Measurements from ENCODE around the gene OLFM1. TPM values are rescaled to one million over a fixed set of nuclear protein-coding genes. Genes with fewer than 3 reads are reported as not detected.
A peak's percentile ranks its signal among the peaks of the same experiment; 100 is the strongest.
"Not testable (repeated sequence)": the region's sequence is repeated elsewhere in the genome, so short reads cannot be mapped to it uniquely, and the experiment has no call there.

The OLFM1 gene
- total RNA-seq, 1 donor from 2014 or later: 17.9 TPM

DNA sequence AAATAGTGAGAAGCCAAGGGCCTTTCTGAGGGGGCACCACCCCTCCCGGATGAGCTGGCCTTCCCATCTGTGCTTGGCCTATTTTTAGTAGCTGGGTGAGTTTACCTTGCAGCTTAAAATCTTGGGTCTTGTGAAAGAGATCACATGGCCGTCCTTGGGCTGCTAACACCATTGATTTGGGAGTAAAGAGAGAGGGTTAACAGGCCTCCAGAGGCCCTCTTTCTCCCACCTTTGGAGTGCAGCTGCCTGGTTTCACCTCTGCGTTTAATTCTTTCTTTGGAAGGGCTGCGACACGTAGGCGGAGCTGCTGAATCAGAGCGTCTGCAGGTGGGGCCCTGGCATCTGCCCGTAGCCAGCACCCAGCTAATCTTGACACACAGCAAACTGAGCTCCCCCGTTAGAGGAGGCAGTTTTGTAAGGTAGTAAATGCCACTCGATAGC is 12.8 kb downstream of the OLFM1 start:
- ATAC-seq (no peak), DNase-seq (ENCODE audit: missing footprints) (peak; percentile 32)
- intact Hi-C loops (cut with DNase I): no loop called here

DNA sequence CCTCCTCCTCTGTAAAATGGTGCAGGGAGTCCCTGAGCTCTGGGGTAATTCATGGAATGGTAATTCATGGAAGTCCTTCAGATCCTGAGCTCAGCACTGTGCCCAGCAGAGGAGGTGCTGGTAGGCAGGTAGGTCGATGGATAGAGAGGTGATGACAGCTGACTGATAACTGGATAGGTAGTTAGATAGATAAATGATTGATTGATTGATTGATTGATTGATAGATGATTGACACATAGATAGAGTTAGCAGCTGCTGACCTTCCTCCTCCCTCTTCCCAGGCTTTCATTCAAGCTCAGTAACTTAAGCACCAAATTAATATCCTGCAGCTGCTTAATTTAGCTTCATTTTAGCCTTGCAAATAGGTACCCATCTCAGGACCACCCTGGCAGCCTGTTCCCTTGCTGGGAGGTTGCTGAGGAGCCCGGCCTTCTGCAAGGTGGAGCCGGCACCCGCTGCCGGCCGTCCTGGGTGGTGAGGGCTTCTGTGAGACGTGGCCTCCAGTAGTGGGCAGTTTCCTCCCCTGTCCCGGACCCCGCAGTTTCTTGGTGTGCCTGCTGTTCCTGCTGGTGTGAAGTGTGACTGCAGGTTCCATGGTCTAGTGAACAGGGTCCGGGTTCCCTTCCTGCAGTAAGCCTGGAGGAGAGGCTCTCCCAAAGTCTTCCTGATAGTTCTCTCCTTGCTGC is 13.4 kb downstream of the OLFM1 start:
- DNase-seq (ENCODE audit: missing footprints): peak; percentile 45
- no peak for ATAC-seq
- intact Hi-C loops (cut with DNase I): no loop called here

GRCh38 chr9:135101486-135101885 is 14.0 kb downstream of the OLFM1 start:
- ATAC-seq: no peak
- DNase-seq (ENCODE audit: missing footprints): peak; percentile 23
- intact Hi-C loops (cut with DNase I): no loop called here

- DNase-seq (ENCODE audit: missing footprints) (peak; percentile 55), ATAC-seq (no peak)
- intact Hi-C loops (cut with DNase I): no loop called here
These were observed 14.5 kb downstream of the OLFM1 start for GRCh38 chr9:135101926-135102325.

DNA sequence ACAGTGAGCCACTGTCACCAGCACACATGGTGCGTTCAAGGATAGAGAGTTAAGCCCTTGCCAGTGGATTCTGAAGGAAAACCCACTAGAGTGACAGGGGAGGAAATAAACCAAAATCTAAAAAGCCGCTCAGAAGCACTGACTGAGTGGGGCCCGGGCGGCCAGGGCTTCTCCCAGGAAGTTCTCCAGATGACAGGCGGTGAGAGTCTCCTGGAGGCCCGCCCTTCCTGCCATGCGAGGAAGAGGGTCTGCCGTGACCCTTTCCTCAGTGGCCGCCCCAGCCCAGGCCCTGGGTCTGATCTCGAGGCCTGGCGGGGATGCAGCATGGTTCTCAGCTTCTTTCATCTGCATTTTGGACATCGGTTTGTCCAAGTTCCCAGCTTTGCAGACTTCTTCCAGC is 14.9 kb downstream of the OLFM1 start:
- ATAC-seq (no peak), DNase-seq (ENCODE audit: missing footprints) (peak; percentile 34)
- intact Hi-C loops (cut with DNase I): no loop called here

- DNase-seq (ENCODE audit: missing footprints) (peak; percentile 9), ATAC-seq (peak; percentile 56)
- intact Hi-C loops (cut with DNase I): no loop called here
These were observed 15.6 kb downstream of the OLFM1 start for GRCh38 chr9:135103001-135103446.

DNA sequence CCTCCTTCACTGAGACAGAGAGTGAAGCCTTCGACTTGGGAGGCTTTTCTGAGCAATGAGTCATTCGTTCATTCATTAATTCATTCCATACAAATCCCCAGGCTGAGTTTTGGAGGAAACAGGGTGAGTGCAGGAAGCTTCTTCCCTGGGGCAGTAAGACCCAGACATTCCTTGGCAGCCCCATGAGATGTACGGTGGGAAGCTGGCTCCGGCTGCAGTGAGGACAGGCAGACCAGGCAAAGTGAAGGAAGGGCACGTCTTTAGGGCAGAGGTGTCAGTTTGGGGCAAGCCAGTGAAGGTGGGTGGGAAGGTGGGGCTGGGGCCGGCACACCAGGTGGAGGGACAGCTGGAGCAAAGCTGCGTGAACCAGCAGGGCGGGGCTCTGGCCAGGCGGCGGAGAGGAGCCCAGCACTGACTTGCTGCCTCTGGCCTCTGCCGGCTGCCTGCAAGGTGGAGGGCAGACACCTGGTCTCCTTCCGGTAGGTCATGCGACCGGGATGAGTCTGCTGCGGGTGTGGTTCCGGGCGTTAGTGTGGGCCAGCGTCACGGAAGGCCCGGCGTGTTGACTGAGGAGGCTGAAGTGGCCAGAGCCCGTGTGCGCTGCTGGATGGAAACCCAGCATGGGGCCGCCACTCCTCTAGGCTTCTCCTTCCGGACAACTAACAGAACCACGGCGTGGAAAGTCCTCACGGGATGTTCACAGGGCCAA is 16.6 kb downstream of the OLFM1 start:
- ATAC-seq (no peak), DNase-seq (ENCODE audit: missing footprints) (peak; percentile 43)
- intact Hi-C loops (cut with DNase I): no loop called here

GRCh38 chr9:135104761-135105160 is 17.3 kb downstream of the OLFM1 start:
- no peak for ATAC-seq

DNA sequence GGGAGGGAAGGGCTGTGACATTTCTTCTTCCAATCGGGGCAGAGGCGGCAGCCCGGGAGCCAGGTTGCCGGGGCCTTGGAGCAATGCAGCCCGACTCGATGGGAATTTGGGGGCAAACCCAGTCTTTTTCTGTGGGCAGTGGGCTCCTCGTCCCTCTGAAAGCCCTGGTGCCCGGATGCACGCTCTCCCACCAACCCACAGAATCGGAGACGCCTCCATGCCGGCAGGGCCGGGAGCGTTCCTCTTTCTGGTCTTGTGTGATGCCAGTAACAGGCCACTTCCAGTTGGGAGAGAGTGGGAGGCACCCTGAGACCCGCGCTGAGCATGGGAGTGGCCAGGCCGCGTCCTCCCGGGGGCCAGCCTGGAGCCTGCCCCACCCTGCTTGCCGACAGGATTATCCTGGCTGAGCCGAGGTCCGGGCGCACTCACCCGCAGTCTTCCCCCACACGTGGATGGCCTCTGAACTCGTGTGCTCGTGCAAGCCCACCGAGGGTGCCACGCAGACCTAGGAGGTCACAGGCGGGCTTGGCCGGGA is 17.8 kb downstream of the OLFM1 start:
- ATAC-seq (no peak), DNase-seq (ENCODE audit: missing footprints) (peak; percentile 55)
- intact Hi-C loops (cut with DNase I): no loop called here

More at GRCh38 chr9:135104761-135105160, 17.3 kb downstream of the OLFM1 start:
- intact Hi-C loops (cut with DNase I): no loop called here
- DNase-seq (ENCODE audit: missing footprints): peak; percentile 40

GRCh38 chr9:135105938-135106491 is 18.5 kb downstream of the OLFM1 start:
- intact Hi-C loops (cut with DNase I): no loop called here
- DNase-seq (ENCODE audit: missing footprints) (peak; percentile 69), ATAC-seq (no peak)

DNA sequence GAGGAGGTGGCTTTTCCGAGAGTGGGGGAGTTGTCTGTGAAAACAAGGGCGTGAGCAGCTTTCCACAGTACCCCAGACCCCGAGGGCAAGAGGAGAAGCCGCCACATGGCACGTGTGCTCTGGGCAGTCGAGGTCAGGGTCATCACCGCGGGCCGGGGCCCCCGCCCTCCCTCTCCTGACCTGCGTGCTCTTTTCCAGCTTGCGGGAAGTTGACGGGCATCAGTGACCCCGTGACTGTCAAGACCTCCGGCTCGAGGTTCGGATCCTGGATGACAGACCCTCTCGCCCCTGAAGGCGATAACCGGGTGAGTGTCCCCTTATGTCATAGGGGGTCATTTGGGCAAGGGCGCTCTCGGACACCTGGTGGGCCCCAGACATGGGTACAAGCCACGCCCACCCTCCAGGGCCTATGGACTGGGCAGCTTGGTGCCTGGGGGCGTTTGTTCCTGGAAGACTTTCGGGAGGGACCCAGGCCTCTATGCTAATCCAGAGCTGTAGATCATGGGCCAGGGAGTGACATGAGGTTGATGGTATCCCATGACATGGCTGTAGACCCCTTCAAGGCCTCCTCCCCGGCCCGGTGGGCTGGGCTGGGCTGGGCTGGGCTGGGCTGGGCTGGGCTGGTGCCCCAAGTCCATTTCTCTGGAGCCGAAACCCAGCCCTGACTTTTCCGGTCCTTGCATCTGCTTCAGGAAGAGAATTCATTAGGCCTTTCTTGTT is 19.2 kb downstream of the OLFM1 start:
- intact Hi-C loops (cut with DNase I): no loop called here
- DNase-seq (ENCODE audit: missing footprints): peak; percentile 37
- no peak for ATAC-seq

DNA sequence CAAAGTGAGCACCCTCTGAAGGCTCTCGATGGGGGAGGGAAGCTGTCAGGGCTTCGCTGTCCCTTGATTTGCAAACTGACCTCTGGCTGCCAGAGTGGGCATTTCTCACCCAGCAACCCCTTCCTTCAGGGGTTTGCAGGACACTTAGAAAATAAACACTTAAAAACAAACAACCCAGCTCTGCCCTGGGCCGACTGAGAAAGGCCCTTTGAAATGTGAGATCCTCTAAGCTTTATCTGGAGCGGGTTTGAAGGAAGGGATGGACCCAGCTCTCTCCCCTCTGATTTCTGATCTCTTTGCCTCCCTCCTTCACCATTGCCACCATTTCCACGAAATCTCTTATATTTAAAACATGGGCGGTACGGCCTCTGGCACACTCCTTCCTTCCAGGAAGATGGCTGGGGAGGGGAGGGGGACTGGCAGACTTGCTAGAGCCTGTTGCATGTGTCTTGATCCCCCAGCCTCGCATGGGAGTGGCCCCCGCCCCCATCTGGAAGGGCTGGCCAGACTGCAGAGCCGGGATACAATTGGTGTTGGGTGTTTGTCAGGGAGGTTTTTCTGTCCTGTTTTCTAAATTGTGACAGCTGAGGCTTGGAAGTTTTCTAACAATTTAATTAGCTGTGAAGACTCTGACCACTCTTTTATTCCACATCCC is 20.2 kb downstream of the OLFM1 start:
- ATAC-seq (no peak), DNase-seq (ENCODE audit: missing footprints) (peak; percentile 64)
- intact Hi-C loops (cut with DNase I): no loop called here

DNA sequence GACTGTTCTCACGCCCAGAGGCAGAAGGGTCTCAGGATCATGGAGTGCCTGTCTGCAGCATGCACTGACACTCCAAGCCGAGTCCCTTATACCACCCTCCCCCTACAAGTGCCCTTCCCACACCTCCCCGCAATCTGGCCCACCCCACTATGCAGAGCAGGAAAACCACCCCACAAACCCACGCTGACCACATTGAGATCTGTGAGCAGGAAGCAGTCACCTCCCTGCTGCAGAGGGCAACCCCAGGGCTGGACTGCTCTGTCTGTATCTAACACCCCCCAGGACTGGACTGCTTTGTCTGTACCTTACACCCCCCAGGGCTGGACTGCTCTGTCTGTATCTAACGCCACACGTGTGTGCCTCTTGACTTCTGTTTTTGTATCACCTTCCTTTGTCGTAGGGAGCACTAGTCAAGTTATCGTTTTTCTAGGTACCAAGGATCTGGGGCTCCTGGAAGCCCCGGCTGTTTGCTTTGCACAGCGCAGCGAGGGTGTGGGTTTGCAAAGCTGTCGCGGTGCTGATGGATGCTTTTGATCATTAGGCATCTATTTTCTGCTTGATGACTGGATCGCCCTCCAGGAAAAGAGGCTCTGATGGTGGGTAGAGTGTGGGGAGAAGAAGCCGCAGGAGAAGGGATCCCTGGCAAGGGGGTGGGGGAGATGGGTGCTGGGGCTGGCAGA is 21.5 kb downstream of the OLFM1 start:
- ATAC-seq (no peak), DNase-seq (ENCODE audit: missing footprints) (peak; percentile 4)
- intact Hi-C loops (cut with DNase I): no loop called here

- intact Hi-C loops (cut with DNase I): no loop called here
- peak; percentile 66 for DNase-seq (ENCODE audit: missing footprints)
- ATAC-seq: no peak
These were observed 22.2 kb downstream of the OLFM1 start for GRCh38 chr9:135109650-135110049.

DNA sequence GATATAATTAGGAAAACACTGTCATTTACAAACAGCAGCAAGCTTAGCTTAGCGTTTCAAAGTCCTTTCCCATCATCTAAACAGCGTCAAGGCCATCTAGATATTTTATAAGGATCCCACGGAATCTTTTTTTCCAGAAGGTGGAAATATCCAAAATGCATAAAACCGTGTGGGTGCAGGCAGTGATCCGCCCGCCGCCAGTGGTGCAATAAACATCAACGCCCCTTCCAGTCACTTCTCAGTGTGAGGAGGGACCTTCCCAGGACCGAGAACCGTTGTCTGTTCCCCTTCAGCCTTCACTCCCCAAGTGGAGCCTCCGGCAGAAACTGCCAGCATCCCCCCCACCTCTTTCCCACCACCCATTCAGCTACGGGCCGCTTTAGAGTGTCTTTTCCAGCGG is 22.9 kb downstream of the OLFM1 start:
- ATAC-seq: no peak
- DNase-seq (ENCODE audit: missing footprints): peak; percentile 41
- intact Hi-C loops (cut with DNase I): no loop called here

GRCh38 chr9:135111600-135111999 is 24.1 kb downstream of the OLFM1 start:
- intact Hi-C loops (cut with DNase I); DNase-seq (ENCODE audit: missing footprints); ATAC-seq: not testable (repeated sequence)

DNA sequence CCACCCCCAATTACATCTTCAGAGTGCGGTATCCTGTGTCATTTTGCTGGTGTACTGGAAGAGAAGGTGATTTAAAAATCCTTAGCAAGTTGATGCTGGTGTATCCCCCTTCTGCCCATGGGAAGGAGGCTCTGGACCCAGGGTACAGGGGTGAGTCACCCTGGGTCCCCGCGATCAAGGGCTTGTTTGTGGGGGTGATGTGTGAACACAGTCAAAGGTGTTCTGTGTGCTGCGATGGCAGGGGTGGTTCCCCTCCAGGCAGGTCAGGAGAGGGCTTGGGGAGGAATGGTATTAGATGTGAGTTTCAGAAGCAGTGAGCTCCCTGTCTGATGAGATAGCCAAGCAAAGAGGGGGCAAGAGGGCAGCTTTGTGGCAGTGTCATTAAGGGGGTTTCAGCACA is 28.9 kb downstream of the OLFM1 start:
- intact Hi-C loops (cut with DNase I): no loop called here
- peak; percentile 5 for DNase-seq (ENCODE audit: missing footprints)
- ATAC-seq: no peak

- intact Hi-C loops (cut with DNase I): no loop called here
- DNase-seq (ENCODE audit: missing footprints) (peak; percentile 39), ATAC-seq (no peak)
These were observed 29.4 kb downstream of the OLFM1 start for GRCh38 chr9:135116881-135117280.

Data from Right ventricle myocardium inferior (tissue), 1 donor.